HG03064 (cell line): ENCODE results near the gene PPP1R16B.
"Not testable (repeated sequence)": the region's sequence is repeated elsewhere in the genome, so short reads cannot be mapped to it uniquely, and the experiment has no call there.

Source experiments
- ATAC-seq: cut with Tn5 transposase; IDR thresholded peaks from one replicate; pipeline ENCODE4 v1.9.1; 2021; ENCODE audit warnings: low read depth; ENCODE audit not compliant: unreplicated experiment

PPP1R16B gene

DNA sequence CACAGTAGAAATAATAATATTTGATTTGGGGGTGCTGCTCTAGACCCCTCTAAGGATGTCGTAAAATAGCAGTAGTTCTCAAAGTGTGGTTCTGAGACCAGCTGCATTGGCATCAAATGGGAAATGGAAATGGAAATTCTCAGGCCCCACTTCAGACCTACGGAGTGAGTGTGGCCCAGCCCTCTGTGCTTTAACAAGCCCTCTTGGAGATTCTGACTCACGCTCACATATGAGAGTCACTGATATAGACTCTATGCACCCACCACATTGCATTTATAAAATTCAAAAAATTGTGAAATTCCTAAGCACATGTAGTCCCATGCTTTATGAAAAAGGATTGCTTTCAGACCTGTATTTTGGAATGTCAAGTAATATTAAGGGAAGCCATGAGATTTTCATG lies 14.2 kb upstream of the PPP1R16B start:
- no peak for ATAC-seq

DNA sequence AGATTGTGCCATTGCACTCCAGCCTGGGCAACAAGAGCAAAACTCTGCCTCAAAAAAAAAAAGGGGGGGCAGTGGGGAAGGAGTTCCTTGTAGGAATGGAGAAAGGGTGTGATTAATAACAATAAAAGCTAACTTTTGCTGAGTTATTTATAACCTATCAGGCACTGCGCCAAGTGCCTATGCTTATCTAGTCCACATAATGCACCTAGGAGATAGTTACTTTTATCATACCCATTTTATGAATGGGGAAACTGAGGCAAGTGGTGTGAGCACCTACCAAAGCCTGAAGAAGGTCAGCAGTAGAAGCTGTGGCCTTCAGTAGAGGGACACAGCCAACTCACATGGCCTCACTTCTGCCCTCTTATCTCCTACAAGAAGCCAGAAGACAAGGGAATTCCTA lies 13.6 kb upstream of the PPP1R16B start:
- no peak for ATAC-seq

DNA sequence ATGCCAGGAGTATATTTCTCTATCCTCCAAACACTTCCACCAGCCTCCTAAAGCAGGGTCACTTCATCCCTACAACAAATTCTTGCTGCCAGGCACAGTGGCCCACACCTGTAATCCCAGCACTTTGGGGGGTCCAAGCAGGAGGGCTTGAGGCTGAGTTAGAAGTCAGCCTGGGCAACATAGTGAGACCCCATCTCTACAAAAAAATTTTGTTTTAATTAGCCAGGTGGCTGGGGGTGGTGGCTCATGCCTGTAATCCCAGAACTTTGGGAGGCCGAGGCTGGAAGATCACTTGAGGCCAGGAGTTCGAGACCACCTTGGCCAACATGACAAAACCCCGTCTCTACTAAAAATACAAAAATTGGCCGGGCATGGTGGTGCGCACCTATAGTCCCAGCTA lies 11.4 kb upstream of the PPP1R16B start:
- ATAC-seq, result not testable (repeated sequence)

DNA sequence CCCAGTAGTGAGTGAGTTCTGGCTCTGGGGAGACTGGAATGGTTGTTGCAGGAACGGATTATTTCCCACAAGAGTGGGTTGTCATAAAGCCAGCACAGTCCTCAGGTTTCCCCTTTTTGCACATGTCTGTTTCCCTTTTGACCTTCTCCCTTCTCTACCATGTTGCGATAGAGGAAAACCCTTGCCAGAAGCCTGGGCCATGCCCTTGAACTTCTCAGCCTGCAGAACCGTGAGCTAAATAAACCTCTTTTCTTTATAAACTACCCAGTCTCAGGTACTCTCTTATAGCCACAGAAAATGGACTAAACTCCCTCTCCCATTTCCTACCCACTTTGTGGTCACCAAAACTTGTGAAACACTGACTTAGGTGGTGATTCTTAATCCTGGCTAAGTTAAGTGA lies 7.2 kb upstream of the PPP1R16B start:
- ATAC-seq, result no peak

DNA sequence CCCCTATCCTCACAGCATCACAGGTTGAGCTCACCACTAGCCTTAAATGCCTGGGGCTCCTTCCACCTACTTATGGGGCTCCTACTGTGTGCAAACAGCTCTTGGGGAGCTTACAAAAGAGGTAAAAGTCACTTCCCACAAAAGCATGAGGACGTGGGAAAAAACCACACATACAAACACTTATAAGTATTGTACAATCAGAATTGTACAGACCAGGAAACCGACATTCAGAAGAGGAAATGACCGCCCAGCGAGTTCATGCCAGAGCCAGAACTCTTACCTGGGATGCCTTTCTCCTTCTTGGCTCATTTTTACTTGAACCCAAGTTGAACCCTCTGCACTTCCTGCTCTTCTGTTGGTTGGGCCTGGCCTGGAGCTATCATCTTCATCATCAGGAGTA lies 6.3 kb upstream of the PPP1R16B start:
- ATAC-seq, result no peak

DNA sequence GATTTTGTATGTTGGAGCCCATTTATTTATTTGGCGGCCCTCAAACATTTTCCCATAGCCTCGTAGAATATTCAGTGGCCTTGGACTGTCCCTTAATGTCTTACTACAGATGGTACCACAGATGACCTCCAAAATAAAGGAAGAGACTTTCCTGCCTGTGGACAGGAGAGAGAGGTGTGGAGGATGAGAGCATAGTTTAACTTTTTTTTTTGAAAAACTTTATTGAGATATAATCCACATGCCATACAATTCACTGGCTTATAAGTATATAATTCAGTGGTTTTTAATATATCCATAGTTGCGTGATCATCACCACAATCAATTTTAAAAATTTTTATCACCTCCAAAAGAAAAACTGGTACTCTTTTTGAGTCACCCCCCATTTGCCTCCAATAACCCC lies 4.6 kb upstream of the PPP1R16B start:
- ATAC-seq, result no peak

DNA sequence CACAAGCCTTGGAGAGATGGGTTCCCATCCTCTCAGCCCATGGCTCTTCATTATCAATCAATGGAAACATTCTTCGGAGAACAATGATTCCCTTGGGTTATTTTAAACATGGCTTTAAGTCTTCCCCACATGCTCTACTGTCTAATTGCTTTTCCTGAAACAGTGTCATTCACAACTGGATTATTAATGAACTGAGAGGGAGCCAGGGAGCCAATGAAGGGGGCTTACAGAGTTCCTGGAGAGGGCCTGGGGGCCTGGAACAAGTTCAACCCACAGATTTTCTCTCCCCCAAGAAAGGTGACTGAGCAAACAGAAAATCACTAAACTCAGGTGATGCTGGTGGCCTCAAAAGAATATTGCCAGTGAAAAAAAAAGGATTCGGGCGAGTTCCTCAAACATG lies 1.3 kb upstream of the PPP1R16B start:
- ATAC-seq, result no peak

DNA sequence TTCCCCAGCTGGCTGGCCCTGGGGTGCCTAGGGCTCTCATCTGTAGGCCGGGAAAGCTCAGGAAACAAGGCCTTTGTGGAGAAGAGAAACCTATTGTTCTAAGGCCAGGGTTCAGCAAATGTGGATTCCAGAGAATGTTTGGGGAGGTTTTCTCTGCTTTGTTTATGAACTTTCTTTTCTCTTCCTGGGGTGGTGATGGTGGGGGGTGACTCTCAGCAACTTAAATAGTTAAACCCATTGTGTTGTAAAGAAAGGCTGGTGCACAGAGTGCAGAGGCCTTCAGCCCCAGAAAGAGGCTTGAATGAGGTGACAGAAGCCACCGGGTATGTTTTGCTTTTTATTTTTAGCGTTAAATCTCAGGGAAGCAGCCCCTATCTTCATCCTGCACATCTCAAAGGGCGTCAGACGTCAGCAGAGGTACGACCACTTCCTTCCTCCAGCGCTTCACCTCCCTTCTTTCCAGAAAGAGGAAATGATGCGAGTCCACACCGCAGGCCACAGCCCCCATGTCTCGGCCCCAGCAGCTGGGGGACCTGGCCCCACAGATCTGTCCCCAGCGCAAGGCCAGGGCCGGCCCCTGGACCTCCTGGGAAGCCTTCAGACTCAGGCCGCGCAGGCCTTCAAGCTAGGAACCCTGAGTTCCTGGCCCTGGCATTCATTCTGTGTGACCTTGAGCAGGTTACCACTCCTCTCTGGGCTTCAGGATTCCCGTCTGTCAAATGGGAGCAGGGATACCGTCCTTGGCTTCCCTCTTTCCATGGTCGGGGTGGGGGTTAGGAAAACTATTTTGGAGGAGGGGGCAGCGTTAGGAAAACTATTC lies 605 bp upstream of the PPP1R16B start:
- no peak for ATAC-seq

DNA sequence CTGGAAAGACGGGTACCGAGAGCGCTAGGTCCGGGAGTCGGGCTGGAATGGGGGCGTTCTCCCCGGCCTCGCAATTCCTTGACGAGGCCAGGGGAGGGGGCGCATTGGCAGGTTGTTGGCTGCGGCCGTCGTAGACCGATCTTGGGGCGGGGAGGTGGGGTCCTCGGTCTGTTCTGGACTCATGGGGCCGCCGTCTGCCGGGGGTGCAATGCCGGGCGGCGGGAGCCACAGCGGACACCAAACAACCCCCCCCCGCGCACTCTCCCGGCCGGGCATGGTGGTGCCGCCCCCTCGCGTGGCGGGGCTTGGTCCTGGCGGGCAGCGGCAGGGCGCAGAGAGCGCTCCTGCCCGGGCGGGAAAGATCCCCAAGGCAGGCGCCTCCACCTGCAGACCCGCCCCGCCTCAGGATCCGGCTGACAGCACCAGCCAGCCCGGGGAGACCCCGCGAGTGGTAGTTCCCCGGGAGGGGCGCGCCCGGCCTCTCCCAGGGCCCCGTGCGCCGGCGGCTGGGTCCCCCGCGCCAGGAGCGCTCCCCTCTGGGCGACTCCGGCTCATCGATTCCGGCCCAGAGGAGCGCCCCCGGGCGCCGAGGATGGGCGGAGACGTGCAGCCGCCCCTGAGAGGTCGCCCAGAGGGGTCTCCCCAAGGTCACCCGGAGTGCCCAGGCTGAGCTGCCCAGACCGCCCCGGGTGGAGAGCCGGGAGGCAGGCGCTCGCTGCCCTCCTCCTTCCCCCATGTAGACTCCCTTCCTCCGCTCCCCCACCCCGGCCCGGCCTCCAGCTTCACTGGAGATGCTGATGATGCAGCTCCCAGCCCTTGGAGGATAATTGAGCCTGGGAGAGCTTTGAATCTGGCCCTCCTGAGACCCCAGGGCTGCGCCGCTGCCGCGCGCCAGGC lies 709 bp downstream of the PPP1R16B start:
- ATAC-seq, result no peak

DNA sequence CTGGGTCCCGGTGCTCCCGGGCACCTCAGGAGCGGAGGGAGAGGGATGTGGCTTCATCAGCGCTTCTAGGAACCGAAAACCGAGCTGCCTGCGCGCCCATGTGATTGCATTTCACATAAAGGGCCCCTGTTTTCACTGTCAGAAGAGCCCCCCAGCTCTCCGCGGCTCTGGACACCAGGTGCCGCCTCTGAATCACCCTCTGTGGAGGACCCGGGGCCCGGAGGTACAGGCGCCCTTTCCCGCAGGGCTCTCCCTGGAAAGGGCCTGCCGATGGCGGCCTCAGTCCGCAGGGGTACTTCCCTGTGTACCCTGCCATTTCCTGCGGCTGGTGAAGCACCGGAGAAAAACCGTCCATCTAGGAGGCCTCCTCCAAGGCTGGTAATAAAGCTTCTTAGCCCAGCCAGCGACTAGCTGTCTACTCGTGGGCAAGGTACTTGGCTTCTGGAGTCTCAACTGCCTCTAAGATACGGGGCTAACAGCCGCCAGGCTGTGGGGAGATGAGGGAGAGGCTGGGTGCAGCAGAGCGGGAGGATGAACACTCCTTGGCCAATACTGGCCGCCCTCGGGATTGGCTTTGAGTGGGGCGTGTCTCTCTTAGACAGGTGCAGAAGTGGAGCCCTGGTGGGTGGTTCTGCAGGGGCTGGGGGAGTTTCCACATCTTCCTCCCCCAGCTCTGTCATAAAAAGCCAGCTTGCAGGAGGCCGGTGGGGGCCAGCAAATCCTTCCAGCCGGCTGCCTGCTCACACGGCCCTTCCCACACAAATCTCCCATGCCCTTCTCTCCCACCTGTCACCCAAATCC lies 1.6 kb downstream of the PPP1R16B start:
- no peak for ATAC-seq

DNA sequence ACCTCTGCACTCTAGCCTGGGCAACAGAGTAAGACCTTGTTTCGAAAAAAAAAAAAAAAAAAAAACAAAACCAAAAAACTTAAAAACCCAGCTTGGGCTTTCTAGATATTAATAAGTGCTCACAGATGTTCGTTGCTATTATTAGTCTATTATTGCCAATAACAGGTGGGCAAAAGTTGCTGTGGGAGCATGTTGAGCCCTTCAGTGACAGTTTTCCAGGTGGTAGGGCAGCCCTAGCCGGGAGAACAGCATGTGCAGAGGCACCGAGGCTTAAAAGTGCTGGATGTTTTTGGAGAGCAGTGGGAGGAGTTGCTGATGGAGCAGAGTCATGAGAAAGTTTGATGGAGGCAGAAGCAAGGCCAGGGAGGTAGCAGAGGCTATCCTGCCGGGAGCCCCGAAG lies 4.4 kb downstream of the PPP1R16B start:
- no peak for ATAC-seq

DNA sequence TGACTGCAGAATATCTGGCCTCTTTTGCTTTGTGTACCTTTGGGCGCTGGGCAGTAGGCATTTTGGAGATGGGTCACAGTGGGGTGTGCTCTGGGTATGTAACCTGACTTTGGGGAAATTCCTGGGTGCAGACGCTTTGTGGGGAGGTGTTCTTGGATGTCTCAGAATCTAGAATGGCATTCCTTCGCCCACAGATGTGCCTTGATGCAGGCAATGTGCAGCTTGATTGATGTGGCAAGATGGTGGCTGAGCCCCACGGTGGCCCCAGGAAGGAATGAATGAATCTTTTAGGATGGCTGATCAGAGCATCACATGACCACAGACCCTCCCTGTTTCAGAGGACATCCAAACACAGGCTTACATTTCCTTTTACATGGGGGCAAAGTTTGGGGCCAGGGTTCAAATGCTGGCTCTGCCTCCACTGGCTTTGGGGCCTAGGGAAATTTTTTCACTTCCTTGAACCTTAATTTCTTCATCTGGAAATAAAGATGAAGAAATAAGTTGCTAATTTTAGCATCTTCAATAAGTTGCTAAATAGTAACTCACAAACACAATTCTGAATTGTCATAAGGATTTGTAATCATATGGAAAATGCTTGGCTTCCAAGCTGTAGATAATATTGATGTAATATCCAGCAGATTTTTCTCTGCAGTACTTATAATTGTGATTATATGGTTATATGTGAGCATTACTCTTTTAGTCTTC lies 5.6 kb downstream of the PPP1R16B start:
- ATAC-seq, result no peak

DNA sequence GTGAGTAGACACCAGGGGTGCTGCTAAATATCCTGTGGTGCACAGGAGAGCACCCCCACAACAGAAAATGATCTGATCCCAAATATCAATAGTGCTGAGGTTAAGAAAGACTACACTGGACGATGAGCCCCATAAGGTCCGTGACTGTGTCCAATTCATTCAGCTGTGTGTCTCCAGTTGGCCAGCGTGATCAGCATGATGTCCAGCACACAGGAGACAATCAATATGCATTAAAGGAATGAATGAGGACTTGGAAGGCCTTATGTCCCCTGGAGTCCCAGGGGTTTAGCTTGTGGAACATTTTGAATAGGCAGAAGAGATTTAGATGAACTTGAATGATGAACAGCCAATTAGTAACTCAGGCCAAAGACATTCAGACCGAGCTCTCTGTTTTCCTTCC lies 6.3 kb downstream of the PPP1R16B start:
- no peak for ATAC-seq

DNA sequence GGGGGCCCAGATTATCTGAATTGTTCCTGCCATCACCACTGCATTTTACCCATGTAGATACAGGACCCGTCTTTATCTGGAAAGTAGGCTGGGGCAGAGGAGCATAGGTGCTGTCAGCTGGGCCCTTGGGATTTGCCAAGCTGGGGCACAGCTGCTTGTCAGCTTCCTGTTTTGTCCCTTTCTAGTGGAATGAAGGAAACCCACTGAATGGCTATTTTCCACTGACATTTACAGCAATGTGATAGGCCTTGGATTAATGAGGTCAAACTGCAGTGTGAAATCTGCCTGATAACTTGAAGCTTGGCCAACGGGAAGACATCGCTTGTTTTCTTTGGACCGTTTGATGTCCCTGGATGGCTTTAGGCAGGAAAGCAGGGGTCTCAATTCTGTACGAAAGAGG lies 6.7 kb downstream of the PPP1R16B start:
- no peak for ATAC-seq

DNA sequence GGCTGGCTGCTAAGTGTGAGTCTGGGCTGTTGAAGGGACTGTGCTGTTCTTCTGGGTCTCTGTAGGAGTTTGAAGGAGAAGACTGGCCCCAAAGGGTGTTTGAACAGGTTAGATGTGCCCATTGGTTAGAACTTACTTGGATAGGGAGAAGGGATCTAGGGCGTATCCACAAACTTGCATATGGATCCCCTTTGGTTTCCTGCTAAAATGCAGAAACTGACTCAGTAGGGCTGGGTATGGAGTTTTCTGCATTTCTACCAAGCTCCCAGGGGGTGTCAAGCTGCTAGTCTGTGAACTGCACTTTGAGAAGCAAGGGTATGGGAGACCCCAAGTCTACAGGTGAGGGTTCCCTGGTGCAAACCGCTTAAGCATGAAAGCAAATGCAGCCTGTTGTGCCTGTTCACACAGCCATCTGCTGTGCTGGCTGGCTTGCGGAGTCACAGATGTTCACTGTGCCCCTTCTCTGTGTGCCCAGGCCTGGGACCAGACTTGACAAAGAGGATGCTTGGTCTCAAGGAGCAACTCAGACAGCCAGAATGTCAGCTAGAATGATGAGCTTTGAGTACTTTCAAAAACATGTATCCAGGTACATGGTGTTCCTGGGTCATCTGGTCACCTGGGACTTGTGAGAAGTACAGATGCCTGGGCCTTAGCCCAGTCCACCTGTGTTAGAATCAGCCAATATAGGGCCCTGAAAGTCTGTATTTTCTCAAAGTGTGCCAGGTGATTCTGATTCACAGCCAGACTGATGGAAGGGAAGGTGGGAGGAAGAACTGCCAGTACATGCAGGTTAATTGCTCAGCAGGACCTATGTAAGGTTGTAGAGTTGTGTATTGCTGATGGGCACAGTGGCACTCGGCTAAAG lies 7.4 kb downstream of the PPP1R16B start:
- ATAC-seq, result no peak

DNA sequence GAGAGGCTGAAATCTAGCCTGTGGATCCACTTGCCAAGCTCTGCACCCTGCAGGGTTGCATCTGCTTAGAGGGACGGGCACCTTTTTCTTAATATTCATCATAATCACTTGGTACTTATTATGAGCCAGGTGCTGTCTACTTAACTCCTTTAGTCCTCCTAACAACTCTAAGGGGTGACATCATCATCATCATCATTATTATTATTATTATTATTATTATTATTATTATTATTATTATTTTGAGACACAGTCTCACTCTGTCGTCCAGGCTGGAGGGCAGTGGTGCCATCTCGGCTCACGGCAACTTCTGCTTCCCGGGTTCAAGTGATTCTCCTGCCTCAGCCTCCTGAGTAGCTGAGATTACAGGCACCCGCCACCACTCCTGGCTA lies 8.1 kb downstream of the PPP1R16B start:
- not testable (repeated sequence) for ATAC-seq

DNA sequence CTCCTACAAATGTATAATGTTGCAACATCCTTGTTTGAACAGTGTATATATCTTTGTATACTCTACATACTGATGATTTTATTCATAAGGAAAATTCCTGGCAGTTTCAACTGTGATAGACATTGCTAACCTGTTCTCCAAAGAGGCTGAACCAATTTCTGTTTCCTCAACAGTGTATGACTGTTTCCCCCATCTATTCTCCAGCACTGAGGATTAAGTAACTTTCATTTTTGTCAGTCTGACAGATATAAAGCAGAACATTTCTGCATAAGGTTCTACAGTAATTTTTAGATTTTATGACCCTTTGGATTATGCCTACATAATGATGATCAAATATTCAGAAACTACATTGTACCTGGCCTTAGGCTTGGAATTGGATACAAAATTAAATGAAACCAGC lies 9.9 kb downstream of the PPP1R16B start:
- ATAC-seq, result no peak

DNA sequence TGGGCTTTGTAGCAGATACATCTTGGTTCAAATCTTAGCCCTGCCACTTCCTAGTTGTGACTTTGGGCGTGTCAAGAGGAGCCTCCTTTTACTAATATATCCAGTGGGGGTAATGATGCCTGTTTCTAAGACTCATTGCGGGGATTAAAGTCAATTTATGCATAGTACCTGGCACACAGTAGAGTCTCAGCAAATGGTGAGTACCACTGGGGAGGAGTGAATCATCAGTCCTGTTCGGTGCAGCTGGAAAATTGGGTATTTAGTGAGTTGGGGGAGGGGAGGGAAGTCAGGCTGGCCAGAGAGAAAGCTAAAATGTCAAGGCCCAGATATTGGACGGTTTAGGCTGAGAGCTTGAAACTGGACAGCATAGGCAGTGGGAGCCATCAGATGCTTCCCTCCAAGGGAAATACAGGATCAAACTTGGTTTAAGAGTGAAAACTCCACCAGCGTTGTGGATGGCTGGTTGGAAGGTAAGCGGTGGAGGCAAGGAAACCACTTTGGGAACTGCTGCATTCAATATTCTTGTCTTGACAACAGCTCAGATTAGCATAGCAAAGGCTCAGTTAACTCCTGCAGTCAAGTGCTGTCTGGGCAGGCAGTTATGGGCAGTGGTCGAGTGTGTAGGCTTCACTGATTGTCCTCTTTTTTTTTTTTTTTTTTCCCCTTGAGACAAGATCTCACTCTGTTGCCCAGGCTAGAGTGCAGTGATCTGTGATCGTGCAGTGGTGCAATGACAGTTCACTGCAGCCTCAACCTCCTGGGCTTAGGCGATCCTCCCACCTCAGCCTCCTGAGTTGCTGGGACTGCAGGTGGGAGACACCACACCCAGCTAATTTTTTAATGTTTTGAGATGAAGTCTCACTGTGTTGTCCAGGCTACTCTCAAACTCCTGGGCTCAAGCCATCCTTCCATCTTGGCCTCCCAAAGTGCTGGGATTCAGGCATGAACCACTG lies 12.9 kb downstream of the PPP1R16B start:
- ATAC-seq, result no peak

DNA sequence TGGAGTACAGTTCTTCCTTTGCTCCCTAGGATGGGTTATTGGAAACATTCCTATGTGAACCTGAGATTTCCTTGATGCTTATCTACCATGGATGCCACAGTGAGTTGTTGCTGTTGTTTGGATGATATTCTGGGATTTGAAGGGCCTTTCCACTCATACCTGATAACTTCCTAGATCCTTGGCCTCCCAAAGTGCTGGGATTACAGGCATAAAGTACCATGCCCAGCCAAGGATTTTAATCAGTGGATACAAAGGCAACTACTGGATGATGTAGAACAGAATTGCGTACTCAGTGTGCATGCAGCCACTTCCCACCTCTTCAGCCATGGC lies 20.0 kb downstream of the PPP1R16B start:
- ATAC-seq, result no peak
